Bone marrow (tissue), 2 donors: Measurements from ENCODE around the gene RHOBTB1.

ENCODE experiments used
- DNase-seq, 2 donors: peaks; one replicate each; lab custom pipeline; 2025; lab: John Stamatoyannopoulos, UW

The RHOBTB1 gene

GRCh38 chr10:60964257-60965235, 20.6 kb upstream of the RHOBTB1 start:
- DNase-seq, result peak in 1 of 2 donors; percentile 65

DNA sequence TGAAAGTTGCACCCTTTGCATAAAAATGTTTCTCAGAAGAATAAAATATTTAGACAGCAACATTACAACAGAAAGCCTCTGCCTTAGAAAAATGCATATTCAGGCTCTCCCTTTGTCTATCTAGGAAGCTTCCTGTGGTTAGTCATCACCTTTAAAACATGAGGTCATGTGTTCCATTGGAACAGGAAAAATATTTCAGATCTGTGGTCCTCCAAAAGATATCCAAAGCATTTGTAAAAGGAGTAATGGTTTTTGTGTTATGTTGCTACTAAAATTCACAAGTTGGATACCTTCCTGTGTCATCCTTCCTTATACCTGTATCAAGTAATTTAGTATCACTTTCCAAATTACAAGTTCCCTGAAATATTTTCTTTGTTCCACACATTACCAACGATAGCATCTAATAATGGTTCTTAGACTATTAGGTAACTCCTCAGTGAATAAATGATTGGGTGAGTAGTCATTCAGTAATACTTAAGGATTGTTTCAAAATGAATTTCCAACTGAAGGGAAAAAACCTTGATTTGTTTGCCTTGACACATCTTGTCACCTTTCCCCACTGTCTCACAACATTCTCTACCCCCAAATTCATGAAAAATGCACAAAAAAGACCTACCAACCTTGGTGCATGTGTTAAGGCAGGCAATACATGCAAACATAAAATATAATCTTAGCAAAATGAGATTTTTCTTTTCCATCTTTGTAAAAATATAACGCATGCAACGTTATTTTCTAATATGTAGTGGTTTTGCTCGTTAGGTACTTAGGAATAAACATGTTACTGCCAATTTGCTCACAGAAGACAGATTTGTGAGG, 19.7 kb upstream of the RHOBTB1 start:
- no peak for DNase-seq

DNA sequence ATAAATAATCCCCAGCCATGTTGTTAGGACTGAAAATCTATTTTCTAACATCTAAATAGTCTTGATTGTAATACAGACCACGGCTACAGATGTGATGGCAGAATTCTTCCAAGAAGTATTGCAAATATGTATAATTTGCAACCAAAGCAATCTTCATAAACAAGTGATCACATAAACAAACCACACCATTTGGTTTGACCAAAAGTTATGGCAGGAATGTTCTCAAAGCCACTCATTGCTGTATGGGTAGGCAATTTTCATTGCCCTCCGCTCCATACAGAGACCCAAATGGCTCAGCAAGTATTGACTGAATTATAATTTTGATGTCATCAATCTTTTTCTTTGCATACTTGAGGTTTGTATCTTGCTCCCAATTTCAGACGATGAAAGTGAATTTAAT, 19.0 kb upstream of the RHOBTB1 start:
- no peak for DNase-seq

DNA sequence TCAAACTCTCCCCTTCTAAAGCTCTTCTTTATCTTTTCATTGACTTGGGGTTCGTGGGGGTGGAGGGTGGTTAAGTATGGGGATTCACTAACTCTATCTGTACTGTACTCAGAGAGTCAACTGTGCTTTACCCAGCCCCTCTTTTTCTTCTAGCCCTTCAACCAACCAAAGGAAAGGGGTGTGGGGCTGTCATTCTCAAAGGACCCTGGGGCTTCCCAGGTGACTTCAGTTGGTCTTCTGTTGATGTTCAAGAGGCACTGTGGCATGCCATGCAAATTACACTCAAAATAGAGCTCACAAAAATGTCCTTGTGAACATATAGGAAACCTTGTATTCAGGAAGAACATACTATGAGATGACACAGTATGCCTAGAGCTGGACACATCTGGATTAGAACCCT, 16.9 kb upstream of the RHOBTB1 start:
- DNase-seq, result no peak

- no peak for DNase-seq
Observed at GRCh38 chr10:60960031-60960430, 16.0 kb upstream of the RHOBTB1 start.

DNA sequence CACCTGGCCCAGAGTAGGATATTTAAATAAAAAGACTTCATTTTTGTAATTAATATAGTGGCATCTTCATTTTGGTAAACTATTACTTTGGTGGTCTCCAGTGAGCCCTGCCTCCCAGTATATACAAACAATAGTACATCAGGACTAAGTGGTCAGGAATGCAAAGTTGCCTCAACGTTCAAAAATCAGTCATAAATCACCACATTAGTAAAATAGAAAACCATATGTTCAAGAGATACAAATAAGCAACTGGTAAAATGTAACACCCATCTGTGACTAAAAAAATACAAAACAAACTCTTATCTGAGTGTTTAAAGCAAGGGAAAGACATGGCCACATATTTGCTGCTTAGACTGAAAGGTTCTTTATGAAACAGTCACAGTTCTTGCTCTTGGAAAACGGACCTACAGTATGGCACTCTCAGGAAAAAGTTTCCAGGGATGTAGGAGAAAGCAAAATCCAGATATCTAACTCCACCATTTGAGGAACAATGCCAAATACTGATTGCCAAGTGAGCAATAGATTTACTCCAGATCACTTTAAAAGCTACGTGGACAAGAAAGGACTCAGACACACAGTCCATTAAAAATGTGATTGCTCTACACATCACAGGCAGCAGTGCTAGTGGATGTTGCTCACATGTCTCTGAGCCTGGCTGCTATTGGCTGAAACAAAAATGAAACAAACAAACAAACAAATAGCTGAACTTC, 15.1 kb upstream of the RHOBTB1 start:
- no peak for DNase-seq

DNA sequence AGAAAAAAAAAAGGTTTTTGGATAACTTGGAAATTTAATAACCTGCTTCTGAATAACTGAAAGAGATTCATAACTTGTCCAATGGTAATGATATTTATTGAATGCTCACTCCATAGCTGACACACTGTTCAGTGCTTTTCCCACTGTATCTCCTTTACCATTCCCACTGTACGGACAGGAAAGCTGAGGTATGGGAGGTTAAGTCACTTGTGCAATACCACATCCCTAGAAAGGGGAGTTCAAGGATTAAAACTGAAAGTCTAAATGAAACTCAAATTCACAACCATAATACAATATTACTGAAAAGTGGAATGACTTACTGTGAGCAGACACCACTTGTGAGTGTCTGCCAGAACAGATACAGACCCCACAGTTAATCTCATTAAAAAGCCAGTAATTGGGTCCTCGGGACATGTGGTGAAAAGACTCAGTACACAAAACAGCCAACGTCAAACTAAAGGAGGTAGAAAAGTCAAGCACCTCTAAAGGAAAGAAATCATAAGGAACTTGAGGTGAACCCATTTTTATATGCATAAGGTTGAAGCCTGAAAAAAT, 13.8 kb upstream of the RHOBTB1 start:
- DNase-seq, result no peak

DNA sequence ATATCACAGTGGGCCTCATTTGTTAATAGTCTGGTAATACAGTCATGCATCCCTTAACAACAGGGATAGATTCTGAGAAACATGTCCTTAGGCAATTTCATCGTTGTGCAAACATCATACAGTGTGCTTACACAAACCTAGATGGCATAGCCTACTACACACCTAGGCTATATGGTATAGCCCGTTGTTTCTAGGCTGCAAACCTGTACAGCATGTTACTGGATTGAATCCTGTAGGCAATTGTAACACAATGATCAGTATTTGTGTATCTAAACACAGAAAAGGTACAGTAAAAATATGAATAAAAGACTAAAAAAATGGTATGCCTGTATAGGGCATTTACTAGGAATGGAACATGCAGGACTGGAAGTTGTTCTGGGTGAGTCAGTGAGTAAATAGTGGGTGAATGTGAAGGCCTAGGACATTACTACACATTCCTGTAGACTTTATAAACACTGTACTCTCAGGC, 12.0 kb upstream of the RHOBTB1 start:
- DNase-seq, result no peak

- no peak for DNase-seq
Observed at GRCh38 chr10:60955316-60955715, 11.3 kb upstream of the RHOBTB1 start.

DNA sequence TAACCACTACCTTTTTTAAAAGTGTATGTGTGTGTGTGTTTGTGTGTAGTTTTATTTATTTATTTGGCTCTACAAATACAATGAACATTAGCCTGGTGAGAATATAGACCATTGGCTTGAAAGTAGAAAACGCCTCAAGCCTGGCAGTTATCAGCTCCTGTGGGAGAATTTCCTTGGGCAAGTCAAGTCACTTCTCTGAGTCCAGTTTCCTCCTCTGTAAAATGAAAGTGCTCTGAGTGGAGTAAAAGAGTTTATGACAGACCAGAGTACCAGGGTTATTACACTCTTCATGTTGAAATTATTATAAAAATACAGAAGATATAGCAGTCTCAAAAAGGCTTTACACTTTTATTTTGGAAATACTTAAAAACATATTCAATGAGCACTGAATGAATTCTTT, 10.1 kb upstream of the RHOBTB1 start:
- DNase-seq, result no peak

GRCh38 chr10:60953420-60953819, 9.4 kb upstream of the RHOBTB1 start:
- DNase-seq, result no peak

- DNase-seq, result no peak
Observed at GRCh38 chr10:60952846-60953220, 8.8 kb upstream of the RHOBTB1 start.

DNA sequence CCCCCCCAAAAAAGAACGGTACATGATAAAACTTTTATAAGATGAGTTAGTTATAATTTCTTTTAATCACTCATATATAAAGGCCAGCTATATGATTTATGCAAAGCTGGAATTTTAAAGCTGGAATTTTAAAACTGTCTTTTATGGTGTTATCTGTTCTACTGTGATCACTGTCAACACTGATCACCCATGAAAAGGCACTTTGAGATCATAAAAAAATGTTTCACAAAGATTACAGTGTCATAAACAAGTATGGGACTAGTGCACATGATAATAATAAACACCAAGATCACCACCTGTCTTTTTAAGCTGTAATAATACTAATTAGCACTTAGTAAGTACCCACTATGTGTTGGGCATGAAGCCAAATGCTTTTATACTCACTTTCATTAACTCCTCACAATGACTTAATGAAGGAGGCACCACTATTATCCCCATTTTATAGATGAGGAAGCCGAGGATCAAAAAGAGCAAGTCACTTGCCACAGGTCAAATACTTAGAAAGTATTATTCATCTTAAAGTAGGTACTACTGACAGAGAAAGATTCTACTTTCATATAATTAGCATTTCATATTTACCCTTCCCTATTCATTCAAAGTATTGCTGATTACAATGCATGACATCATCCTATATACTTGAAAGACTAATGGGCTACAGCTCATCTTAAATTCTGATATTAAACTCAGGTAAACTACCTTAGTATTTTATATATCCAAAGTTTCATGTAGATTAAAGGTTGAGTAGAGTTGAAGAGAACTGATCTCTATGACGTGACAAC, 8.3 kb upstream of the RHOBTB1 start:
- DNase-seq, result no peak

- no peak for DNase-seq
Observed at GRCh38 chr10:60951272-60951724, 7.3 kb upstream of the RHOBTB1 start.

GRCh38 chr10:60950300-60950699, 6.3 kb upstream of the RHOBTB1 start:
- peak in 1 of 2 donors; percentile 25 for DNase-seq

GRCh38 chr10:60948851-60949250, 4.9 kb upstream of the RHOBTB1 start:
- no peak for DNase-seq

DNA sequence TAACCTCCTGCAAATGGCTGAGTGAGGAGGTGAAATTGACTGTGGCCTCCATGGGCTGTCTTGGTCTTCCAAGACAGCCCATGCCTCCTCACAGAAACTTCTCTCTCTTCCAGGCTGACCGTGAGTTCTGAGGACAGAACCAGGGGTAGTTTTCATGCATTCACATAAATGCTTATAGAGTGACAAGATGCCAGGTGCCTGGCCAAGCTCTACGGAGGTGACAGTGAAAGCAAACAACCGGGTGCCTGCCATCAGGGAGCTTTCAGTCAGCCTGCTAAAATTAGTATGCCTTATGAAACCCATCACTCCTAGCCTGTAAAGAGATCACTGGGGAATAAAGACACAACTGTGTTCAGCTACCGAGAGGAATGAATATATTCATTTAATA, 919 bp upstream of the RHOBTB1 start:
- DNase-seq, result no peak

DNA sequence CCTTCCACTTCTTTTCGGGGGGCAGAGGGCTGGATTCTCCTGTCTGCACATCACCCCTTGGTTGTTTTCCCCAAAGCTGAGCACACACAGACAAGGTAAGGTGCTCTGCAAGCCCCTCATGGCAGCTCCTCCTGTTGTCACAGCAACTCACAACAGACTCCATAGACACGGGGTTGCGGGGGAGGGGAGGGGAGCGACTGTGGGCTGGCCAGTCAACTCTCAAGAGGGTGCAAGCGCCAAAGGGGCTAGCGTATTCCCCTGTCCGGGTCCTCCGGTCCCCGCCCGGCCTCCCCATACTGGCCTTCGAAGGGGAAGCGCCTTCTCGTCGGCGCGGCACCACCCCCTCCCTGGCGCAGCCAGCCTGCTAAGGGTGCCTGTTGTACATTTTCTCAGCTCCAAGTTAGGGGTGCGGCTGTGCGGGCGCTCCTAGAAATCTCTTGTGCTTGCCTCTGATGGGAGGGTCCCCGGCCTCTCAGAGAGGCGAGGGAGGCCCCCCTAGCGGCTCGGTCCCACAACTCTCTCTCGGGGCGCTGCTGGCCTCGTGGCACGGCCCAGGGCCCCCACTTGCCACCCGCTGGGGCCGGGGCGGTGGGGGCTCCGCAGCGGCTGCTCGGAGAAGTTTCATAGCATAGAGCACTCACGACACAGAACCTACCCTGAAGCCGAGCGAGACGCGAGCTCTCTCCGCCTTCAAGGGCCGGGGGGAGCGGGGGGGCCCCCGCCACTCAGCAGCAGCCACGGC, 498 bp downstream of the RHOBTB1 start:
- peak in 1 of 2 donors; percentile 24 for DNase-seq

DNA sequence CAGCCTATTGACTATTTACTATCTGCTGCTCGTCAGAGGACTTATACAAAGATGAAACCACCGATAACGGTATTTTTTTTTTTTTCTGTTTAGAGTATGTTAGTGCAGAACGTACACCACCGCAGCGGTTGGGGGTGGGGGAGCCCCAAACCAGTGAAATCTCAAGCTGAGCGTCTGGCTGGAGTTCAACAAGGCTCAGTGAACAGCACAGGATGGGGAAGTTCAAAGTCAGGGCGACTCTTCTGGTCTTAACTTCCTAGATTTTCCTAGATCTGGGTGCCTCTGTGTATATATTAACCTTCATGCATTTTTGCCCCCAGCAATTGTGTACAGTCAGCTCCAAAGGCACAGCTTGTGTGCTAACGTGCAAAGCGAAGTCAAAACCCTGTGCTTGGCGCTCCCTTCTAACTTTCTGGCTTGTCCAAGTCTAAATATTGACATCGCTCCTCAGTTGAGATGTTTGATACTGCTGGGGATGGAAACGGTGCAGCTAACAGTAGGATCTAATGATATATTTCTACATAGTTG, 1.1 kb downstream of the RHOBTB1 start:
- DNase-seq, result peak in 1 of 2 donors; percentile 52
